NCI-H1105 treated with DMSO at 0.1 percent for 48 hours (cell line): Measurements from ENCODE around the gene CHST11.
A peak's percentile ranks its signal among the peaks of the same experiment; 100 is the strongest.

ENCODE experiments used
- DNase-seq: peaks from one replicate; lab custom pipeline; 2025; lab: John Stamatoyannopoulos, UW

CHST11 gene

DNA sequence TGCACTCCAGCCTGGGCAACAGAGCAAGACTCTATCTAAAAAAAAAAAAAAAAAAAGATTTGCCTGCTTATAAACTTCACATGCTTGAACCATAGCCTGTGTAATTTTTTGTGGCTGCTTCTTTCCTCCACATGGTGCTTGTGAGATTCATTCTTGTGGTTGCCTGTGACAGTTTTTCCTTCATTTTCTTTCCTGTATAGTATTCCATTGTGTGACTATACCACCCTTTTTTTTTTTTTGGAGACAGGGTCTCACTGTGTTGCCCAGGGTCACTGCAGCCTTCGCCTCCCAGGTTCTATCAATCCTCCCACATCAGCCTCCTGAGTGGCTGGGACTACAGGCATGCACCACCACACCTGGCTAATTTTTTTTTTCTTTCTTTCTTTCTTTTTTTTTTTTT, 22.6 kb upstream of the CHST11 start:
- DNase-seq = no peak

GRCh38 chr12:104435175-104435574, 21.6 kb upstream of the CHST11 start:
- no peak for DNase-seq

GRCh38 chr12:104435765-104436164, 21.0 kb upstream of the CHST11 start:
- no peak for DNase-seq

- no peak for DNase-seq
Observed at GRCh38 chr12:104436790-104437189, 20.0 kb upstream of the CHST11 start.

DNA sequence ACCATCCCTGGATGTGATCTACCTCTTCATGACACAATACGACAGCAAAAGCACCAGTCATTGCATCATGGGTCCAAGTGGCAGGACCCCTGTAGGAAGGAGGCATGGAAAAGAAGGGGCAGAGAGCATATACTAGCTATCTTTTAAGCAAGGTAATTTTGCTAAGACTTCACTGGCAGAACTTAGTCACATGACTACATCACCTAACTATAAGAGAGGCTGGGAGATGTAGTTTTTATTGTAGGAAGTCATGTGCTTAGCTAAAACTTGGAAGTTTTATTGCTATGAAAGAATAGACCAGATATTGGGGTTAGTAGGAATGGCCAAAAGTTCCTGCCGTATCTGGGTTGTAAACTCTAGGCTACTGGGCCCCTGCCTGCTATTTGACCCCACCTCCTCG, 18.6 kb upstream of the CHST11 start:
- DNase-seq = no peak

DNA sequence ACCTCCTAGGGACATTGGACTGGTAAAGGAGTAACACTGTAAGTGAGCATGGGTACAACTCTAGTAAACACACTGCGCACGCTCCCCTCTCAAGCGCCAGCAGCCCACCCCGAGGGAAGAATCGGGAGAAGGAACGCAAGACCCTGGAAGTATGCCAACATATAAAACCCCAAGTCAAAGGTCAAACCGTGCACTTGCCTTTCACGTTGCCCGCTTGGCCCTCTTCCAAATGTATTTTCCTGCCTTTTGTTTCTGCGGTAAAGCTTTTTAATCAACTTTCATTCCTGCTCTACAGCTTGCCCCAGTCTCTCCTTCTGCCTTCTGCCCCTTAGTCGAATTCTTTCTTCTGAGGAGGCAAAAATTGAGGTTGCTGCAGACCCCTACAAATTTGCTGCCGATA, 17.6 kb upstream of the CHST11 start:
- DNase-seq = peak; percentile 86

DNA sequence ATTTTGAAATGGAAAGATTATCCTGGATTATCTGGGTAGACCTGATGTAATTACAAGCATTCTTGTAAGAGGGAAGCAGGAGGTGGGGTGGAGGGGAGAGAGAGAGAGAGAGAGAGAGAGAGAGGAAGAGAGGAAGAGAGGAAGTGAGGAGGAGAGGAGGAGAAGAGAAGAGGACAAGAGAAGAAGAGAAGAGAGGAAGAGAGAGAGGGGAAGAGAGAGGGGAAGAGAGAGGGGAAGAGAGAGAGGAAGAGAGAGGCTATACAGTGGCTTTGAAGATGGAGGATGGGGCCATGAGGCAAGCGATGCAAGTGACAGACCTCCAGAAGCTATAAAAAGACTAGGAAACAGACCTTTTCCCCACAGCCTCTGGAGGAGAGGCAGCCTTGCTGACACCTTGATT, 13.7 kb upstream of the CHST11 start:
- DNase-seq = no peak

DNA sequence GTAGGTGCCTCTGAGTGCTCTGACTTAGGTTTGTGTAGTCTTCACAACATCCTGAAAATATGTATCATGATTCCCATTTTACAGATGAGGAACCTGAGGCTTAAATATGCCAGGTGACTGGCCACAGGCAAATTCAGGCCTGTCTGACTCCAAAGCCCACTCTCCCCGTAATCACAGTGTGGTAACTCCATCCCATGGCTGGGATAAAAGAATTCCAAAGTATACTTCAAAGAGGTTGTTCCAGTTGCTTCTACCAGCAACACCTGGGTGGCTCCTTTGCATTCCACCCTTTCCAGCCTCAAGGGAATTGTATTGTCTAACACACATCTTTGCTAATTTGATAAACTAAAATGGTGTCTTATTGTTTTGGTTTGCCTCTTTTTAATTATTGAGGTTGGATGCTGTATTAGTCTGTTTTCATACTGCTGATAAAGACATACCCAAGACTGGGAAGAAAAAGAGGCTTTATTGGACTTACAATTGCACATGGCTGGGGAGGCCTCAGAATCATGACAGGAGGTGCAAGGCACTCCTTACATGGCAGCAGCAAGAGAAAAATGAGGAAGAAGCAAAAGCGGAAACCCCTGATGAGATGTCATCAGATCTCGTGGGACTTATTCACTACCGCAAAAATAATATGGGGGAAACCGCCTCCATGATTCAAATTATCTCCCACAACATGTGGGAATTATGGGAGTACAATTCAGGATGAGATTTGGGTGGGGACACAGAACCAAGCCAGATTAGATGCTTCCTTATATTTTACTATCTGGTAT, 9.9 kb upstream of the CHST11 start:
- no peak for DNase-seq

GRCh38 chr12:104448031-104448430, 8.7 kb upstream of the CHST11 start:
- no peak for DNase-seq

DNA sequence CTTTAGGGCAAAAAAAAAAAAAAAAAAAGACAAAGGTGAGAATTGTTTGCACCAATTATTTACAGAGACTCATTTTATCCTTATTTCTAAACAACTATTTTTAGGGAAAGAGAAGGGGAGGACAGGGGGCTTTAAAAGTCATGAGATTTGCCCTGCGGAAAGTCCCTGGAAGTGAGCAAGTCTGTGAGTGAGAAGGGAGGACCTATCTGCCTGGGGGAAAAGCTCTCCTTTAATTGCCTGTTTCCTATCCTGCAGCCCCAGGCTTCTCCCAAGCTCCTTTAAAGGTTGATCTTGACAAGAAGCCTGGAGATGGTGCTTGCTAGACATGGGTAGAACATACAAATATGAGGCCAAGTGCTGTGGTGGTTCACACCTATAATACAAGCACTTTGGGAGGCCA, 8.3 kb upstream of the CHST11 start:
- no peak for DNase-seq

DNA sequence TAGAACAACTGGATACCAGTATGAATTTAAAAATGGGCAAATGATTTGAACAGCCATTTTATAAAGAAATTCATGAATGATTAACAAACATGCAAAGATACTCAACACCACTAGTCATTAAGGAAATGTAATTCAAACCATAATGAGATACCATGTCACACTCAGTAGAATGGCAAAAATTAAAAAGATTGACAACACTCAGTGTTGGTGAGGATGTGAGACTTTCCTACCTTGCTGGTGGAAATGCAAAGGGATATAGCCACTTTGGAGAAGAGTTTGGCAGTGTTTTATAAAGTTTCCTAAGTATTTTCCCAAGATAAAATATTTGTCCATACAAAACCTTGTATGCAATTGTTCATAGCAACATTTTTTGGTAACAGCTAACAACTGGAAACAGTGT, 6.0 kb upstream of the CHST11 start:
- no peak for DNase-seq

DNA sequence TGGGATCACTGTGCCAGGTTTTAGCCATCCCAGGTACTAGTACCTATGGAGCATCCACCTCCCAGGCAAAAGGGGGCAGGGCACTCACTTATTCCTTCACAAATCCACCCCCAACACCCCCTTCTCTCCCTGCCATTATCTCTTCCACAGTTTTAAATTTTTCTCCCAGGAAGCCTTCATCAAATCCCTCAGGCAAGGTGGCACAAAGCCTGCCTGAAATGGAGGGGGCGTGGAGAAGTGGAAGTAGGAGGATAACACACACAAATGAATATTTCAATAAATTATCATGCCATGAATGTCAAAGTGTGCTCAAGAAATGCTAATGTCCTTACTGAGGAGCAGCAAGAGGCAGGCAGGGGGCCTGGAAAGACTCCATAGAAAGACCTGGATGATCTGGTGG, 4.7 kb upstream of the CHST11 start:
- no peak for DNase-seq

GRCh38 chr12:104453133-104453532, 3.6 kb upstream of the CHST11 start:
- DNase-seq = no peak

GRCh38 chr12:104454997-104455396, 1.8 kb upstream of the CHST11 start:
- no peak for DNase-seq

GRCh38 chr12:104455578-104456416, 951 bp upstream of the CHST11 start:
- no peak for DNase-seq

DNA sequence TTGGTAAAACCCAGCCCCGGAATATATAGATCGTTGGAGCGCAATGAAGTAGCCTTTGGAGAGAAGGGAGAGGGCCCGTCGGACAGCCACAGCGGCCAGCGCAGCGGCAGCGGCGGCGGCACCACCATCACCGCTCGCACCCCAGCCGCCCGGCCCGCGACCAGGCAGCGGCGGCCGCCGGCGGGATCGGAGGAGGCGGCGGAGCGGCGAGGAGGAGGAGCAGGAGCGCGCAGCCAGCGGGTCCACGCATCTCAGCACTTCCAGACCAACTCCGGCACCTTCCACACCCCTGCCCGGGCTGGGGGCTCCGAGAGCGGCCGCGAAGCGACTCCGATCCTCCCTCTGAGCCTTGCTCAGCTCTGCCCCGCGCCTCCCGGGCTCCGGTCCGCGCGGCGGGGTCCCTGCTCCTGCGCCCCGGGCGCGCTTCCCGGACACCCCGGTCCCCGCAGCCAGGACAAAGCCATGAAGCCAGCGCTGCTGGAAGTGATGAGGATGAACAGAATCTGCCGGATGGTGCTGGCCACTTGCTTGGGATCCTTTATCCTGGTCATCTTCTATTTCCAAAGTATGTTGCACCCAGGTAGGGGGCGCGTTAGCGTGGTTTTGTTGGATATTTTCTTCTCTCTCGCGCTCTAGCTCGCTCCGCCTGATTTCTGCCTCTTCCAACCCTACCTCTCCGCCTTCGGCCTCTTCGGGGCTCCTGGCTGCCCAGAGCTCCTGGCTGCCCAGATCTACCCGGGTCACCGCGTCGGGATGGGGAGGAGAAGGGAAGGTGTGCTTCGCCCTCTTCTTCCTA, 400 bp downstream of the CHST11 start:
- DNase-seq = peak; percentile 81

DNA sequence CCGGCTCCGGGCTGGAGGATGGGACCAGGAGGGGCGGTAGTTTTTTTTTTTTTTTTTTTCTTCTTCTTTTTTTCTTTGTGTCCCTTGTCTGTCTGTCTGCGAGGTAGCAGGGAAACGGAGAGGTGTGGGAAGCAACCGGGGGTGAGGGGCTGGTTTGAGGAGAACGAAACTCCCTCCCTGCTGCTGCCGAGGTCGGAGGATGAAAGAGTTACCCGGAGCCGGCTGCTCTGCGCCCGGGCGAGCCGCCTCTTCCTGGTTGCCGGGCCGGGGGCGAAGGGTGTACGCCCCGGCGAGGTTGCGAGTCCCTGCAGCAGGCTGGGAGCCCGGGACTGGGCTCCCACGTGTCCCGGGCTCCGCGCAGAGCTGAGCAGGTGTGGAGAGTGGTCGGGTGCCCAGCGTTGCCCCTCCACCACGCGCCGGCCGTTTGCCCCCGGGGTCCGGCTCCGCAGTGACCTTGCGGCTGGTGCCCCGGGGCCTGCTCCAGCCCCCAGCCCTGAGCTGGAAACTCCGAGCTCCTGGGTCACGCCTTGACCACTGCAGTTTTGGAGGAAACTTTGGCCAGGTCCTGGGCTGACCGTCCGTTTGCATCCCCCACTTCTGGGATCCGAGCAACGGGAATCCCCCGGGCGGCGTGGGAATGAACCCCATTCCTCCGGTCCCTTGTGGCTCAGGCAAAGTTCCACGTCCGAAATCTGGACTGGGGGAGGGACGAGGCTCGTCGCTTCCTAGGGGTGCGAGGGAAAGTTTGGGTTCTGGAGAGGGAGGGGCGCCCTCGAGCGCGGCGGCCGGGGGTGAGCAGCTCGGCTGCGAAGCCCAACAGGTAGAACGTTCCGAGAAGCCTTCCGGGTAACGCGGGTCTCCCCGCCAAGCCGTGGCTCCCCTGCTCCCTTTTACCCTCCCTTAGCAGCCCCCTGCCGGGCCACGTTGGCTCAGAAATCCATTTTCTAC, 1.3 kb downstream of the CHST11 start:
- peak; percentile 44 for DNase-seq

DNA sequence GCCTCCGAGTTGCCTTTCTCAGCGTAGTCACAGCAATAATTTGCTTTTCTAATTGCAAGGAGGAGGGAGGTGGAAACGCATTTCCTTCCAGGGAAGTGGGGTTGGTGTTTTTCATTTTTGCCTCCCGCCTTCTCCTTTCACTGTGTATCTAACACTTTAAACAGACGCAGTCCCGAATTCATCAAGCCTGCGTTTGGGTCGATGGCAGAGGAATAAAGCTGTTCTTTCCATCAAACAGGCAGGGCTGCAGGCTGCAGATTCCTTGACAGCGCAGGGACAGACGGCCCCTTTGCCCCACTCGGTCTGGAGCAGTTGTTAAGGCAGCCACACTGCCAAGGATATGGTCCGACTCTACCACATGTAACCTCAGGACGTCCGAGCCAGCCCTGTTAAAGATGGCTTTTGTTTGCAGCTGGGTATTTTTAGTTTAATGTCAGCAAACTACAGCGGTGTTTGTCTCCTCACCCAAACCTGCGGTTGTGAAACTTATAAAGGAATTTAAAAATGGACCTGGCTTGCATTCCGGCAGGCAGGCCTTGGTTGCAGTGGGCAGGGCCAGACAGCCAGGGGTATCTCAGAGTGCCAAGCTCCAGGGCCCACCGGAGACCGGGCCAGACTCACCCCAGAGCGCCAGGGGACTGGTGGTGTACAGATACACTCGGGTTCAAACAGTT, 2.1 kb downstream of the CHST11 start:
- DNase-seq = no peak

DNA sequence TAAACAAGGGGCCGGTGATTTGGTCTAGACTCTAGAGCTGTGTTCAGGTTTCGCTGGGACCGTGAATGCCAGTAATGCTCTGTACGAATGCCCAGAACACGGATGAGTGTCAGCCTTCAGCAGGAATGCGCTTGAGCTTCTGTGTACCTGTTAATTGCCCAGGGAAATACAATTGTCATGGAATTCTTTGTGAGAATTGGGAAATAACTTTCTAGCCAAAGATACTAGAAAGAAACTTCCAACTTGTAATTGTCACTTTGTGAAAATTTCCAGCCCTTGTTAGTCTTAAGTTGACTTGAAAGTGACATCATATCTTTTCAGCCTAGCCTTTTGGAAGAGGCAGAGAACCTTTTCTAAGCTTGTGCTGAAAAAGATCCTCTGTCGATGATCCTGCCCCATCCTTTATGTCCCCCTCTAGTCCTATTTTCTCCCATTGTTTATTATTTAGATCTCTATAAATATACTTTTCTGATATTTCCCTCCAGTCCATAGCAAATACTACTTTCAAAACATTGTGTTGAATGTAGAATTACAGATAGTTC, 2.7 kb downstream of the CHST11 start:
- DNase-seq = no peak

DNA sequence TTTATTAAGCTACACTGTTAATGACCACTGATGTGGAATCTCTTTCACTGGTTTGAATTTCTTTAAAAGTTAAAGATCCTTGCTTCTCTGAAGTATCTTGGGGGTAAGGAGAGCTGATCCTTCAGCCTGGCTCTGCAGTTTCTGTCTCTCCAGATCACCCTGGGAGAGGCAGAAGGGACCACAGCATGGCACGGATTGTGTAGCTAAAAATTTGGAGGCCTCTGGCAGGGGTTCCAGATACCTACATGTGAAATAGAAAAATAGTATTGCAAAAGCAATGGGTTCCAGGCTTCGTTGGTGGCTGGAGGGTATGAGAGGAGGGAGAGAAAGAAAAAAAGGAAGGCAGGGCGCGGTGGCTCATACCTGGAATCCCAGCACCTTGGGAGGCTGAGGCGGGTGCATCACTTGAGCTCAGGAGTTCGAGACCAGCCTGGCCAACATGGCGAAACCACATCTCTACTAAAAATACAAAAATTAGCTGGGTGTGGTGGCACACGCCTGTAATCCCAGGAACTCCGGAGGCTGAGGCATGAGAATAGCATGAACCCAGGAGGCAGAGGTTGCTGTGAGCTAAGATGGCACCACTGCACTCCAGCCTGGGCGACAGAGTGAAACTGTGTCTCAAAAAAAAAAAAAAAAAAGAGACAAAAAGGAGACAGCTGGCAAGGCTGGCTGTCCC, 3.4 kb downstream of the CHST11 start:
- DNase-seq = no peak
